ENCODE results near the gene CYB5R2.
"Not testable (repeated sequence)": the region's sequence is repeated elsewhere in the genome, so short reads cannot be mapped to it uniquely, and the experiment has no call there.

The CYB5R2 gene

DNA sequence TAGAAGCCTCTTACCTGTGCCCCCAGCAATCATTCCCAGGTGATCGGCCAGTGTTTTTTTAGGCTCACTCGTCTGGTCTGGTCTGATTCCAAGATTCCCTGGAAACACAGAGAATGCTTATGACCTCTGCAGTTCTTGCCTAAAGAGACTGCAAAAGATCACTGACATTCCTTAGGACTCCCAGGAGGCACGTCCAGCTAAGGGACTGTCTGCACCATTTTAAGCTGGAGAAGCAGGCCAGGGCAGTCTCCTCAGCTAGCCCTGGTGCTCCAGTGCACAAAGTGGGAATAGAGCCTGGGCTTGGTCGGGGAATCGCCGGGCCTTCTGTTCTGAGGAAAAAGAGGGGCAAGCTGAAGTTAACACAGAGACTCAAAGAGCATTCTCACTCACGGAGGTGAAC is 4.8 kb downstream of the CYB5R2 start:
- DNase-seq, result no peak

DNA sequence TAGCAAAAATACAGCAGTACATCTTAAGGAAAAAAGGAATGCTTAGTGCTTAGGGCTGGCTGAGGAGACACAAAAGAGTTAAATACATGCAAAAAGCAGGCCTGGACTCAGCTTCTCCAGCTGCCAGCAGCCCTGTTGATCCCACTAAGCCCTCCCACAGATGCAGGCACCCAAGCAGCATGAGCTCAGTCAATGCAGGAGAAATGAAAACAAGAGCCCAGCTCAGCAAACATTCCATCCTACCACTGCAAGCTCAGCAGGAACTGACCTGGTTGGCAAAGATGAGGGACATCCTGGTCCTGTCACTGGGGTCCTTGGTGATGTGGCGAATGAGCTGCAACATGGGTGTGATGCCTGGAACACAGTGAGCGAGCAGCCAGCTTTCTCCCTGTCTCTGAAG is 5.8 kb downstream of the CYB5R2 start:
- no peak for DNase-seq

DNA sequence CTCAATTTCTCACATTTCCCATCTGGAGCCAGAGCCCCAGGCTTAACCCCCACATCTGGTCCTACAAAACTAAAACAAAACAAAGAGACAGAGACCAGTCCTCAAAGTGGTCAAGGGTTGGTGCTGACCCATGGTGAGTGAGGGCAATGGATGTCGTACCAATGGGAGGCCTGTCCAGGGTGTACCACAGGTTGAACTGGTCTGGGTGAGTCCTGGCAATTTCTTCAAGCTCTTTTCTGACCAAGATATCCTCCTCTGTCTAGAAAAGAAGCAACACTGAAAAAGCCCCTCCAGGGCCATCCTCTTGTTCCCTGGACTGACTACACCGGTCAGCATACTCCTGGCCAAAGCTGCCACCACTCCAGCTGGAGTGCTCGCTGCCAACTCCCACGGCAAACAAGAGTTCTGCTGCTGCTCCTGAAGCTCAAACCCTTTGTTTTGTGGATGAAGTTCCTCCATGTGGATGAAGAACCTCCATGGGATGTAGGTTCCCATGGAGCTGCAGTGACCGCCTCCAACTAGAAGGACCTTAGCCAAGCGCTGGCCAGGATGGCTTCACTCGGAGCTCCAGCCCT is 6.9 kb downstream of the CYB5R2 start:
- DNase-seq, result no peak

DNA sequence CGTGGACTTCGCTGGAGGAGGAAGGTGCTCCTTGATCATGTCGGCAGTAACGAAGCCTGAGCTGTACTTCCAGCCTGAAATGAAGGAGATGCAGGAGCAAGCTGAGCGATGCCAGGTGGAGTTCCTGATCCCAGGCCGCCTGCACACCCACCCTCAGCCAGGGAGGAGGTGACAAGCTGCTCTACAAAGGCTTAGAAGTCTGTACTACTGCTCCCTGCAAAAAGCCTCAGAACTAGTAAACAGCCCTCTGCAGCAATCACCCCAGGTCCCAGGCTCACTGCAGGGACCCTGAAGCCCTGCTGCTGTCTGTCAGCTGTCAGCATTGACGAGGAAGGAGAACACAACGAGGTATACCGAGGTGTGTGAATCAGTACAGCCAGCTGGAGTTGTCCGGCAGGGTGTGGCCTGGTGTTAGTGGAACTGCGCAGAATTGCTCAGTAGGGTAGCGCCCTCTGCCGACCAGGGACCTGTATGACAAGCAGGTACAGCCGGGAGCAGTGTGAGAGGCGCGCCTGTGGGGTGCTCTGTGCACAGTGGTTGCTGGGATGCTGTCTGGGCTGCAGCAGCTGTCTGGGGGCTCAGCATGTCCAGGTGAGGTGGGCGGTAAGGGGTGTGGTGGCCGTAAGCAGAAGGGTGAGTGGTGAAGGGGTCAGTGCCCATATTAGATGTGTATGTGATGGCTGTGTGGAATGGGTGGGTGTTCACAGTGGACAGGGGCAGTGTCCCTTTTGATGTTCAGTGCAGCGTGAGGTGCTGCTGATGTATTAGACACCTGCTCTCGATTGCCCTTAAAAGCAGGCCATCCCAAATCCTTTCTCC is 7.6 kb downstream of the CYB5R2 start:
- DNase-seq, result peak; percentile 3

DNA sequence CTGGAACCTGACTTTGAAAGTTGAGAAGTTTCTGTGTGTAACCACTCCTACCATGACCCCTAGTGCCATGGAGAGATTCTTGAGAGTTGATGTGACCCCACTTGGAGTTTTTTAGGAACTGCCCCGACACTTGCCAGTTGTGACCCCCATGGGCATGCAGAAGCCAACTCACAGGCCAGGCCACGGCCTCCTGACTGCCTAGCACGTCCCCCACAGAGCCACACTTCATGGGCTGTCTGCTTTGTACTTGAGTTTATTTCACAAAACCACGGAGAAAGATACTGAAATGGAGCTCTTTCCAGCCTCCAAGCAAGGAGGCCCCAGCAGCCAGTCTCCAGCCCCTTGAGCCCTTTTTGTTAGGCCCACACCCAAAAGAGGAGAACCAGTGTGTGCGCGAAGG is 8.4 kb downstream of the CYB5R2 start:
- DNase-seq, result no peak

DNA sequence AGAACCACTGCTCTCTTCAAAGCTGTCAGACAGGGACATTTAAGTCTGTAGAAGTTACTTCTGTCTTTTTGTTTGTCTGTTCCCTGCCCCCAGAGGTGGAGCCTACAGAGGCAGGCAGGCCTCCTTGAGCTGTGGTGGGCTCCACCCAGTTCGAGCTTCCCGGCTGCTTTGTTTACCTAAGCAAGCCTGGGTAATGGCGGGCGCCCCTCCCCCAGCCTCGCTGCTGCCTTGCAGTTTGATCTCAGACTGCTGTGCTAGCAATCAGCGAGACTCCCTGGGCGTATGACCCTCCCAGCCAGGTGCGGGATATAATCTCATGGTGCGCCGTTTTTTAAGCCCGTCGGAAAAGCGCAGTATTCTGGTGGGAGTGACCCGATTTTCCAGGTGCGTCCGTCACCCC is 9.8 kb downstream of the CYB5R2 start:
- DNase-seq, result not testable (repeated sequence)

DNA sequence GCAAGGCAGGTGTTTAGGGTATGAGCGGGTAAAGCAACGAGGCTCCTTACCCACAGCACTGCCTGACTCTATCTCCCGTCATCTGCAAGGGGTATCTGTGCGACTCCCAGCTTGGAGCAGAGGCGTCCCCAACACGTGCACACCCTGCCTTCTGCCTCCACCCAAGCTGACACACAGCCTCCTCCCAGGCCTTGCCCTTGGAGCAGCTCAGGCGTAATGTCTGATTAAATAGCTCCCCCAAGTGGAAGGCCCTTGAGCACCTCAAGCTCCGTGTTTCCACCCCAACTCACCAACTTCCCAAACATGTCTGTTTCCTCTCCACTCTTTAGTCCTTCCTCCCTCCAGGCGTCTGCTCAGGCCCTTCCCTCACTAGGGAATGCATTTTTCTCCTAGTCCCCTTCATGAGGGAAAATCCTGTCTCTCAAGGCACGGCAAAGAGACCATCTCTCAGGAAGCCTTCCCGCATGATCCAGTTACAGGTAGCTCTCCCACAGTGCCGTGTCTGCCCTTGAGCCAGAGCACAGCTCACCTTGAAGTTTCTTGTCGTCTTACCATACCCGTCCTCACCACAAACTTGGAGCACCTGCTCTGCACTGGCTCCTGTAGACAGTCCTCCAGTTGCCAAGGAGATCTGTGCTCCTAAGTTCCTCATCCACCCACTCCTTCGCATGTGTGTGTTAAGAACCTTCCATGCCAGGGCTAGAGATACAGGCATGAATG is 15.8 kb downstream of the CYB5R2 start:
- DNase-seq, result peak; percentile 6

DNA sequence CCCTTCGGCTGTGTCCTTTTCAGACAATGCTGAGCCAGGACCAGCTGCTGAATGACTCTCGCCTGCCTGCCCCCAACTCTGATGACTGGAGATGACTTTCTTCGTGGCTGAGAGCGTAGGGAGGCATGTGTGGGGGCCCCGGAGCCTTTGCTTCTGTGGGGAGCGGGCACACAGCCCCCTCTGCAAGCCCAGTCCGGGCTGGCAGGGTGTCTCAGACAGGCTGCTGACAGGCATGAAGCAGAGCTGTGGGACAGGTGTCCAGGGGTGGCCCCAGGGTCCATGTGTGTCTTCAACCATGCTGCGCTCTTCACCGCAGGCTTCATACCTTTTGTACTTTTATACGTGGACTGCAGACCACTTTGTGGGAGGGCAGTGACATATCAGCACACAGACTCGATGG is 16.6 kb downstream of the CYB5R2 start:
- no peak for DNase-seq

DNA sequence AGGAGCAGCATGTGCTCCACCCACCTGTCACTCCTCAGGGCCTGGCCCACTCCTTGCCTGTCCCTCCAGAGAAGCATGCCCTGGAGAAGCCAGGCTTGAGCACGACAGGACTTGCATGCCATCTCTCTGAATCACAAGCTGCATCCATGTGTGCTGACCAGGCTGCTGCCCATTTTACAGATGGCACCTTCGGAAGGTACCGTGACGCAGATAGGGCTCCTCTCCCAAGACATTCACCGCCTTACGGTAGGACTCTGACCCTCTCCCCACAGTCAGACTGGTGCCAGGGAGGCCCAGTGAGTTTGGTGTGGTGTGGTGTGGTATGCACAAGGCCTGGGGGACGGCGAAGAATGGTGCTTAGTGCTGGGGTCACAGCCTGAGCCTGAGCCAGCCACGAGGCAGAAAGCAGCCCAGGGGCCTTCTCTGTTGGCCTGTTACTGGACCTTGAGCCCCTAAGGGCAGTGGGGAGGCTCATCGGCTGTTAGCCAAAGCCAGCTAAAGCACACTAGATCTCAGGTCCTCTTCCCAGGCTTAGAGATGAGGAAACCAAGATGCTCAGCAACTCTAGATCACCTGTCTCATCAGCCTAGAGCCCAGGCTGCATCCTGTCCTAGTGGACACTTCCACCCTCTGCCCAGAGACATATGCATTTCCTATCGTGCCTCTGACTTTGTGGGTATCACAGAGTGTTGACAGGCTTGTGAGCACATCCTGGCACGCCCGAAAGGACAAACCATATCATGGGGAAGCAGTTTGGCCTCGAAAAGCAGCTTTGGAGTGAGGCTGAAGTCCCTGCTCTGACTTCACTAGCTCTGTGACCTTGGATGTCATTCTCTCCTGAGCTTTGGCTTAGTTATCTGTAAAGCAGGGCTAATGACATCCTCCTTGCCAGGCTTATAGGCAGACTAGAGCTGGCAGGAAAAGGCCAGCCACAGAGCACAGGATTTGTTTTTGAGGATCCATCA is 17.8 kb downstream of the CYB5R2 start:
- no peak for DNase-seq

DNA sequence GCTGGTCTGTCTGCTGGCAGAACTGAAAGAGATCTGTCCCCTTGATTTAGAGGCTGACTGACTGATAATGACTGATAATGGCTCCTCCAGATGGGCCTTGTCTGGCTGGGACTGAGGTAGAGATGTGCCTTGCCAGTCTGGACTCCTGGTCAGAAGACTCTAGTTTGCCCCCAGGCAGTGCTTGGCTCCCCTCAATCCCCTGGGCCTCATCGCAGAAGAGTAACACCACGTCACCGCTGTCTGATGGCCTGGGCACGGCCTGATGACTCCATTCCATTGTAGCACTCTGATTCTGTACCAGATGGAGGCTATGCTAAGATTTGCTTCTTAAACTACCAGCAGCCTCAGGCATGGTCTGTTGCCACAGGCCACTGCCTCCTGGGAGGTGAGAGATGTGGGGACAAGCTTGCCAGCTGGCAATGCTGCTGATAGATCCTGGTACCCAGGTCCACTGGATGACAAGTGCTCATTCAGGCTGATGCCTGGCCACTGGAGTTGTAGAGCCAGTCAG is 19.1 kb downstream of the CYB5R2 start:
- DNase-seq, result no peak

DNA sequence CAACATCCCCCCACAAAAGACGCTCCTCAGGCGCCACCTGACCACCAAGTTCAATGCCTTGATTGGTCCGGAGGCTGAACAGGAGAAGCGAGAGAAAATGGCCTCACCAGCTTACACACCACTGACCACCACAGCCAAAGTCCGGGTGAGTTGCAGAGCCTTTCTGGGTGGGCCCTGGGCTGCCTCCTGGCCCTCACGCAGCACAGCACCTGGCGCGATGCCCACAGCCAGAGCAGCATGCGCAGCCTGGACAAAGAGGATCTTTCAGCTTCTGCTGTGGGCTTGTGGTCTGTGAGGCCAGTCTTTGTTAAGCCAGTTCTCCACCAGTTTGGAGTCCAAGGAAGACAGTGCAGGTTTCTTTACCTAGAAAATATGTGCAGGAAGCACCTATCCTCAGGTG is 21.6 kb downstream of the CYB5R2 start:
- no peak for DNase-seq

DNA sequence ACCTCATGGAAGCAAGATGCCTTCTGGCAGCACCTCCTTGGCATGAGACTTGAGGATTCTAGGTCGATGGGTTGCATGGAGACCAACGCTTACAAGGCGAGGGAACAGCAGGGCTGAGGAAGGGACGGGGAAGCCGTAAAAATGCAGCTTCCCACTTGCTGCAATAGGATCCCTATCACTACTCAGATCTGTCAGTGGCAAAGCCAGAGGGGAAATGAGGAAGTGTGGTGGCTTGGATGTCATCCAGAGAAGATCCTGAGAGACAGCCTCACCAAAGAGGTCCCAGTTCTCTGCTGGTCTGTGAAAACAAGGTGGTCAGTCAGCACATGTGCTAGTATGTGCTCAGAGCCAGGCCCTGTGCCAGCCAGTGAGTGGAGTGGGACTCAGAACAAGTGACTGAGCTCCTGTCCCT is 22.2 kb downstream of the CYB5R2 start:
- DNase-seq, result no peak

DNA sequence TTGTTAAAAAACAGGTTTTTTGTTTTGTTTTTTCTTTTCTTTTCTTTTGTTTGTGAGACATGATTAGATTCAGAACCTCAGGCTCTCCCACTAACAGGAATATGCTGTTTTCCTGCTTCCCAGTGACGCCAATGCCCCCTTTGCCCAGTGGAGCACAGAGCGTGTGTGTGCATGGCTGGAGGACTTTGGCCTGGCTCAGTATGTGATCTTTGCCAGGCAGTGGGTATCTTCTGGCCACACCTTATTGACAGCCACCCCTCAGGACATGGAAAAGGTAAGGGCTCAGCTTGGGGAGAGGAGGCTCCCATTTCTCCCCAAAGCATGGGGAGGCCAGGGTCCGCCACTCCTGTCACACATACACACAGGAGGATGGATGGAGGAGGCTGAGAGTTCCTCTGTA is 25.0 kb downstream of the CYB5R2 start:
- DNase-seq, result no peak

DNA sequence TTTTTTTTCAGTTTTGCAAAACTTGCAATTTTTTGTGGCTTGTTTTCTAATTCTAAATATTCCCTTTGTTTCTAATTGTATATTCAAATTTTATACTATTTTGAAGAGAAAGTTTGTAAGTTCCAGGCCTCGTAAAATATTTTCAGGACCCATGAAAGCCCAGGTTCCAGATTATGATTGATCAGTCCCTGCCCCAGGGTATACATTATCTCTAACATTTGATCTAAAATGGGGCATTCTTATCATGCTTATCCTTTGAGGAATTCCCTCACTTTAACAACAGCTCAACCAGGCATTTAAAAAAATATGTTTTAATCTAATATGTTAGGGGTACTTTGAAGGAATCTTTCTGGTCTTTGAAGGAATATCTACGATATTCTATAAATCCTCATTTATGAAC is 26.4 kb downstream of the CYB5R2 start:
- DNase-seq, result no peak

DNA sequence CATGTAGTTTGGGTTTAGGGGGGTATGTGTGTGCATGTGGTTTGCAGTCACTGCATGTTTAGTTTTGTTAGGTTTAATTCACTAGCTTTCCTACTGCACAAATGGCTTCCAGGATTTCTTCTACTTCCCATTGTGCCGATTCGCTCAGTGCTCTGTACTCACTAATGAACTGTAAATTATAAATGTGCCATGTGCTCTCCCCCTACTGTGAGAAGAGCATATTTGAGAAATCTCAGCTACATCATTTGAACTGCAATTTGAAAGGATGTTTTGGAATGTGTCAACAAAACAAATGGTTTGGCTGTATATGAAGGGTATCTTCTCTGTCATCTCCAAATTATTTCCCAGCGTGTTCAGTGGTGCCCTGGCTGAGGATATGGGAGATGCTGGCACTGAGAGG is 28.1 kb downstream of the CYB5R2 start:
- no peak for DNase-seq

DNA sequence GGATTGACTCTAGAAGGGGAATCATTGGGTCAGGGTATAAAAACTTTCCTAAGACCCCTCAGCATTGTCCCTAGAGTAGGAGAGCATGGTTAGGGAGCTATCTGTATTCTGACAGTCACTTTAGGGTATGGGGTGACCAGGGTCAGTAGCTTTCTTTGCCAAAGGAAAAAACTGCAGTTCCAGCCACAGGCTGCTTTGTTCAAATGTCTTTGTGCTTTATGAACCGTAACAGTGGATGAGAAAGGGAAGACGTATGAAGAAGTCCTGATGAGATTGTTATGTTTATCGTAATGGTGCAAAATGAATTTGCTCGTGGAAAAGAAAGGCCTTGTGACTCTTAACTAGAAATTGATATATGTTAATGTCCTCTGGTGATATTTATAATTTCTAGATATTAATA is 30.0 kb downstream of the CYB5R2 start:
- DNase-seq, result no peak

DNA sequence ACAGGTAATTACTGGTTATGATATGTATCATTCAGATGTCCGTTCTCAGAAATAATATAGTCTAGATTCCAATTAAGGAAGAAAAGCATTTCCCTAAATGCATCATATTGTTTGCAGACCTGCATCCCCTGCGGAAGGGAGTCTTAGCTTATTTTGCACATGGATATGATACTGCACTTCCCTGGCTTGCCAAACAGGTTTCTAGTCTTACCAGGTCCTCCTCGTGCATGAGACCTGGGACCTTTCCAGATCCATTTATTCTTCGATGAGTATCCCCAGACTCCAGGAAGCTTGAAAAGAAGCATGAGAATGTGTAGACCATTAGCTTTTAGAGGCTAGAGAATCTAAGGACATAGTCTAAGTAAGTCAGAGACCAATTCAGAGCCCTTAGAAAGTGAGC is 30.6 kb downstream of the CYB5R2 start:
- no peak for DNase-seq

DNA sequence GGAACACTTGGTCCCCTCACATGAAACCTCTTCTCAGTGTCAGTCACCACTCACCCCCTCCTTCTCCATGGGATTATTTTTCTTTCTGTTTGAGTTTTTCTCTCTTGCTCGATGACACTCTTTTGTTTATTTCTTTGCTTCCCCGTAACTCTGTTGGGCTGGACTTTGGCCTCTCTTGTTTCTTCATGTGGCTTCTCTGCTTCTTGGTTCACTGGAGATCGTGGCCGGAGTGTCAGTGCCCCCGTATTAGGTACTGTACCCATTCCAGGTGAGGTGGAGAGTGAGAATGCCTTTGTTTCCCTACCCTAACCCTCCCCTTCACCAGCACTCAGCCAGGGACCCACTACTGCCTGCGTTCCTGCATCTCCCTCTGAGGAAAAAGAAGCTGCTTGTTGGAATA is 32.5 kb downstream of the CYB5R2 start:
- no peak for DNase-seq

DNA sequence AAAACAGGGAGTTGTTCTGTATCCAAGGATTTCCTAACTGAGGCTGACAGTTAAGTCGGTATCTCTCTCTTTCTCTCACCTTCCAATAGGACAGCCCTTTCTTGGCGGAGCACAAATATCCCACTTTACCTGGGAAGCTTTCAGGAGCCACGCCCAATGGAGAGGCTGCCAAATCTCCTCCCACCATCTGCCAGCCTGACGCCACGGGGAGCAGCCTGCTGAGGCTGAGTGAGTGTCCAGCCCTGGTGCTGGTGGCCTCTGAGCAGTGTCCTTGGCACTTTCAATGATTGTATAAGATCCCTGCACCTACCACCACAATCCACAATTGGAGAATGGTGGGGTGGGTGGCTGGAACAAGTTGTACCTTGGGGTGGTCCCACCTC is 33.7 kb downstream of the CYB5R2 start:
- no peak for DNase-seq

DNA sequence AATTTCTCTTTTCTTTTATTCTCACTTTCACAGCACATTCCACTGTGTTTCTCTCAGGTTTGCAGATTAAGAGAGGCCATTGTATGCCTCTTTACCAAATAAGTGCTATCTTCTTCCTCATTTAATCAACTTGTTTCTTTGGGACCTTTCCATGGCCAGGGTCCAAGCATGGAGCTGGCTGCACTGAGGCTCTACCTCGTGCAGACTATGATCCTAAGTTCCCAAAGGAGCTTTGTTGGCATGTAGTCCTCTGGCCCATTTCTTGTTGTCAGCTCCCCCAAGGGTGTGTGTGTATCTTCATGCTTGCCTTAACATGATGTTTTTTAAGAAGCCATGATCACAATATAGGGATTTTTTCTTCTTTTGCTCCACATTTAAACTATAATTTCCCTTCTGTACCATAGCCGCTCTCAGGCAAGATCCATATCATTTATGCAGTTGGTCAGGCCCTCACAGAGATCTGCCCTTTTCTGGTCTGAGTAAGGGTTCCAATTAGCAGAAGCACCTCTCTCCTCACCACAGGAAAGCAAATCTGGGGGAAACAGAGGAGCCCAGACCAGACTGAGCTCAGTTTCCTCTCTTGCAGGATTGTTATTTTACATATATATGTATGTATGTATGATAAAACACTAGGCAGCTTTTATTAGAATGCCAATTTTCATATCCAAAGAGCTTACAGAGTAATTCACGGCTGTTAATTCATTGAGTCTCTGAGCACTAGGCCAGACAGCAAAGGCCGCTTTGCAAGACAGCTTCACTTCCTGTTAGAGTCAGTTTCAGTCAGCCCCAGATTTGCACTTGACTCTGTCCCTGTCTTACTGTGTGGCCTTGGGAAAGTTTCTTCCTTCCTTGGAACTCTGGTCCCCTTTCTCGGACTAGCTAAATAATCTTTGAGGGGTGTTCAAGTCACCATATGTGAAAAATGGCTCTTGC is 34.3 kb downstream of the CYB5R2 start:
- no peak for DNase-seq

DNA sequence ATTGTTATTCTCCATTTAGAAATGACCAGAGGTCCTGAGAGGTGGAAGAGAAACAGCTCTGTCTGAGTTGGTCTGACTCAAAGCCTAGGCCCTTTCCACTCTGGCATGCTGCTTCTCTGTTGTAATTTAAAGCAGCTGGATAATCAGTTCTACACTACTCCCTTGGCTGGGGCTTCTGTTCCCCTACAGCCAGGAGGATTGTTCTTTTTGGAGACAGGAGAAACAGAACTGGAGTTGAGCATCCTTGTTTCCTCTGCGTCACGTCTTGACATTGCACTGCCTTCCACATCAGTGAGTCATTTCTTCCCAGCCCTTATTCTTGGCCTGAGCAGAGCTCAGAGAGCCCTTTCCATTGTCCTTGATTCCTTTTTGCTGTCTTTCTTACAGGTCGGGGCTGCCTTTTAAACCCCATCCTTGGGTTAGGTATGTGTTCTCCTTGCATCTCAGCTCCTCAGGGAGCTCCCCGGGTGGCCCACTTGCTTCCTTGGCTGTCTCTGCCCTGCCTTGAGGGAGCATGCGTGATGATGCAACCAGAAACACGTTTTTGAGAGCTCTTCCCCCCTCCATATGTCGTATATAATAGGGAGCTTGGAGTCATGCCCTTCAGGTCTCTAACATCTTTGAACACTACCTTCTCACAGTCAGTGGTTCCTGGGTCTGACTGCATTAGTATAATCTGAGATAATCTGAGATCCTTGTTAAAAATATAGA is 35.7 kb downstream of the CYB5R2 start:
- peak; percentile 62 for DNase-seq
